H54 (cell line): Measurements from ENCODE around the gene COL8A2.
A peak's percentile ranks its signal among the peaks of the same experiment; 100 is the strongest.

Source experiments
- DNase-seq: peaks from one replicate; pipeline ENCODE4 v3.0.0; 2011; ENCODE audit warnings: low spot score, mixed read lengths; ENCODE audit not compliant: insufficient read length
- FAIRE-seq: peaks from 3 replicates; lab custom pipeline; 2011; peaks lifted over from hg19 to GRCh38; lab: Jason Lieb, UNC
- POLR2A ChIP-seq: IDR thresholded peaks from 2 replicates; pipeline ENCODE4 v1.6.1; 2011; ENCODE audit warnings: low read depth, mild to moderate bottlenecking, low read length

The COL8A2 gene

DNA sequence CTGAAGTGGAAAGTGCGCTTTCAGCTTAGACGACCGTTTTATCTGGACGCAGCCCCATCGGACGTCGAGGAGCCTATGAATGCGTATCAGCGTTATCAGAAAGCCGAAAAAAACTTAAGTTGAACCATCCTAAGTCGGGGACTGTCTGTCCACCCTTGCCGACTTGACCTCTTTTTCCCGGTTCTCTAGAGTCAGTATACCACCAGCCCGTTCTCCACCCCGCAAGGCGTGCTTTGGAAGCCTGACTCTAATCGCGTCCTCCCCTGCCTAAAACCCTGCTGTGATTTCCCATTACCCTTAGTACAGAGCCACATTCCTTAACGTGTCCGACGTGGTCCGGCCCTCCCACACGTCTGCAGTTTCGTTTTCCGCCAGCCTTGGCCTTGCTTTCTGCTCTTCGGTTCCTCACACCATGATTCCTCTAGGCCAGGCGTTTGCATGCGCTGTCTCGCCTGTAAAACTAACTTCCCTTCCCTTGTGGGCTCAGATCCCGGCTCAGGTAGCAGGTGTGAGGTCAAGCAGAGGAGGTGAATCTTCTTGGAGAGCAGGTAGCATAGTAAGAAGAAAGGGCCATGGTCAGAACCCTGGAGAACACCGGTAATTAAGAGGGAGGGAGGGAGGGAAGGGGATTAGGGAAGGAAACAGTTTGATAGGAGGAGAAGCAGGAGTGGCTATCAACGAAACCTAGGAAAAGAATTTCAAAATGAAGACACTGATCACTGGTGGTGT, 35.5 kb downstream of the COL8A2 start:
- FAIRE-seq = no peak
- 0 out of 2 replicates have a peak, but pooled peaks have one; percentile 17 for TF ChIP-seq POLR2A
- no peak for DNase-seq

DNA sequence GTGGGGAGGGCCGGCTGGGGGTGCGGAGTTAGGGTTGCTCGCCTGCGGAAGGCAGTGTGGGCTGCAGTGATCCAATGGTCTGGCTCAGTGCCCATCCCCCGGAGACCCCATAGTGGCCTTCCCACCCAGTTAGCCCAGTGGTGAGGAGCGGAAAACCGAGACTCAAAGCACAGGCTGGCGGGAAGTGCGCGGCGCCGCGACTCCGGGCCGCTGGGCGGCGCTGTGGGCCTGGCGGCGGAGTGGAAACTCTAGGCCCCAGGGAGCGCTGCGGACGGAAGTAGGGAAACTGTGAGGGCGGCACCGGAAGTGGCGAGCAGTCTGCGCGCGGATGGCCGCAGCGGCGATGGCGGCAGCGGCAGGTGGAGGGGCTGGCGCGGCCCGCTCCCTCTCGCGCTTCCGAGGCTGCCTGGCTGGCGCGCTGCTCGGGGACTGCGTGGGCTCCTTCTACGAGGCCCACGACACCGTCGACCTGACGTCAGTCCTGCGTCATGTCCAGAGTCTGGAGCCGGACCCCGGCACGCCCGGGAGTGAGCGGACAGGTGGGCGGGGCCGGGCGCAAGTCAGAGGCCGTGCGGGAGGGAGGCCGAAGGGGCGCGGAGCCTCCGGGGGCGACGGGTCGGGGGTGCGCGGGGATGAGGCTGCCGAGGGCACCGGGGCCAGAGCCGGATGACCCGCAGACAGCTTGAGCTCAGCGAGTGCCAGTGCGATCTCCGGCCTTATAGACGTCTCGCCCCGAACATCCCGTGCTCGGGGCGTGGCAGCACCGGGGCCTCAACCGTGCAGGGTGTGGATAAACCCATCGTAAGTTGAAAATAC, 36.2 kb downstream of the COL8A2 start, which contains the start of gene ADPRS:
Gene ADPRS, plus strand, starts transcription at position 316 of the 816 bp plus-strand sequence. Its CDS starts 13 bp downstream, at position 329.
- FAIRE-seq (no peak), DNase-seq (peak; percentile 92)
- peak; percentile 96 for TF ChIP-seq POLR2A

DNA sequence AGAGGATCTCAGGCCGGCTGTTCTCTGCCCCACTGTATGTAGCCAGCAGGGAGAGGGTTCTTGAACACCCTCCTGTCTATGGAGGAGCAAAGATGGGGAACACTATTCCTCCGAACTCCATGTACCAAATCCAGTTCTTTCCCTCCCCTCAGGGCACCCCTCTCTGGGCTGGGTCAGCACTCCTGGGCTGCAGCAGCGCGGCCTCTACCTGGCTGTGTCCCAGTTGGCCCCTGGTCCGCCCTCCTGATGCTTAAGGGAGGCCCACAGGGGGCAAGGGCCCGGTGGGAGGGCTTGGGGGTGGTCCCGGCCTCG, 36.8 kb downstream of the COL8A2 start:
- DNase-seq = no peak
- TF ChIP-seq POLR2A = no peak
- no peak for FAIRE-seq

DNA sequence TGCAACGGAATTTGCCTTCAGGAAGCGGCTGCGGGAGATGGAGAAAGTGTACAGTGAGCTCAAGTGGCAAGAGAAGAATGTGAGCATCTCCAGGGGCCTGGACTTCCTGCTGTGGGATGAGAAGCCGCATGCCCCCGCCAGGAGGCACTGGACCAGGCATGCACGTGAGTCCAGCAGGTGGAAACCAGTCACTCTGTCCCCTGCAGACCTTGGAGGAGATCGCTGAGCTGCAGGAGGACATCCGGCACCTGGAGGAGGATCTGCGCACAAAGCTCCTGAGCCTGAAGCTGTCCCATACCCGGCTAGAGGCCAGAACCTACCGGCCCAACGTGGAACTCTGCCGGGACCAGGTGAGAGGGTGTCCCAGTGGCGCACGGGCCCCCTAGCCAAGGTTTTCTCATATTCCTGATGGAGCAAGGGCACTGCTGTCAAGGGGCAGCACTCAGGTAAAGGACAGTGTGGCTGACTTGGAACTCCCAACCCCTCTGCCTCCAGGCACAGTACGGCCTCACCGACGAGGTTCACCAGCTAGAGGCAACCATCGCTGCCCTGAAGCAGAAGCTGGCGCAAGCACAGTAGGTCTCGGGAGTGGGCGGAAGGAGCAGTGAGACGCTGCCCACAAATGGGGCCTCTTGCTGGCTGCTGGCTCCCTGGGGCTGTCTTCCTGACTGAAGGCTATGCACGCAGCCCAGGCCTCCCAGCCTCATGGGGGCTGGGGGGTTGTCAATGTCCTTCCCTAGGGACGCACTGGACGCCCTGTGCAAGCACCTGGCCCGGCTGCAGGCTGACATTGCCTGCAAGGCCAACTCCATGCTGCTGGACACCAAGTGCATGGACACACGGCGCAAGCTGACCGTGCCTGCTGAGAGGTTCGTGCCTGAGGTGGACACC, 37.5 kb downstream of the COL8A2 start:
- TF ChIP-seq POLR2A = no peak
- no peak for DNase-seq
- FAIRE-seq = no peak

DNA sequence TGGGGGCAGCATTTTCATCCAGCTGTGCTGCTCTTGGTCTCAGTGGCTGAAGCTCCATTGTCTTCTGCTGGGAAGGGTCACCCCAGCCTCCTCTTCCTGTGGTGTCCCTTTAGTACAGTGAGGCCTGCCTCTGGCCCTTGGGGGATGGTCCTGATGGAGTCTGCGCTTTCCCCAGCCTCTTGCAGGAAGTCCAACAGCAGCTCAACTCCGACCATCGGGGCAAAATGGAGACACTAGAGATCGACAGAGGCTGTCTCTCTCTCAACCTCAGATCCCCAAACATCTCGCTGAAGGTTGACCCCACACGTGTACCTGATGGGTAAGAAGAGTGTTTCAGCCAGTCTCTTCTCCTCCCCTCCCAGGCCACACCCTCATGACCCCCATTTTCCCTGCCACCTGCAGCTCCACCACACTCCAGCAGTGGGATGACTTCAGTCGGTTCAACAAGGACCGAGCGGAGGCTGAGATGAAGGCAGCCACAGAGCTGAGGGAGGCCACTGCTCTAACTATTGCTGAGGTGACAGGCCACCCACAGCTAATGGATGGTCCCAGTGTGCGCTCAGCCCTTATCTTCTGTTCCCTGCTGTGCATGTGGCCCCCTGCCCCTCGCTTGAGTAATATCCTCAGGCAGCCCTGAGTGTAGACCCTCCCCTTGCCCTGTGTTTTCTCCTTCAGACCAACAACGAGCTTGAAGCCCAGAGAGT, 38.3 kb downstream of the COL8A2 start:
- no peak for FAIRE-seq

DNA sequence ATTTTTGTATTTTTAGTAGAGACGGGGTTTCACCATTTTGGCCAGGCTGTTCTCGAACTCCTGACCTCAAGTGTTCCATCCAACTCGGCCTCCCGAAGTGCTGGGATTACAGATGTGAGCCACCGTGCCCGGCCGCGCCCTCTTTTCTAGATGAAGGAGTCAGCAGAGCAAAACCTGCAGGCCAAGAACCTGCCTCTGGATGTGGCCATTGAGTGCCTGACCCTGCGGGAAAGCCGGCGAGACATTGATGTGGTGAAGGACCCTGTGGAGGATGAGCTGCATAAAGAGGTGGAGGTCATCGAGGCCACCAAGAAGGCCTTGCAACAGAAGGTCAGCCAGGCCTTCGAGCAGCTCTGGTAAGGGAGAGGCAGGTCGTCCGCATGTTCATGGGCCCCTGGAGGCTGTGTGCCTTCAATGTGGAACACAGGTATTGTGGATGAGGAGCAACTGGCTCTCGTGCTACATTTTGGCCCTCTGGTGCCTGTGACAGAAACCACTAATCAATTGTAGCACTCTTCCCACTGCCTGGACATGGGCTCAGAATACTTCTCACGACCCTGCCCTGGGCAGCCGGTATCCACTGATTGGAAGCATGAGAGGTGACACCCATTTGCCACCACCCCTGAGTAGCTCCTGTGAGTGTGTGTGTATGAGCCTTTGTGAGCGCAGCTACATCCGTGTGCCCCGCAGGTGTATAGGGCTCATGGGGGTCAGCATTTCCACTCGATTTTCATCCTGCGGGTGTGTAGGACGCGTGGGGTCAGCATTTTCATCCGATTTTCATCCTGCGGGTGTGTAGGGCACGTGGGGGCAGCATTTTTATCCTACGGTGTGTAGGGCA, 39.1 kb downstream of the COL8A2 start:
- TF ChIP-seq POLR2A = no peak
- DNase-seq (no peak), FAIRE-seq (no peak)

More for the DNA sequence above, 38.3 kb downstream of the COL8A2 start:
- no peak for DNase-seq
- TF ChIP-seq POLR2A = no peak

DNA sequence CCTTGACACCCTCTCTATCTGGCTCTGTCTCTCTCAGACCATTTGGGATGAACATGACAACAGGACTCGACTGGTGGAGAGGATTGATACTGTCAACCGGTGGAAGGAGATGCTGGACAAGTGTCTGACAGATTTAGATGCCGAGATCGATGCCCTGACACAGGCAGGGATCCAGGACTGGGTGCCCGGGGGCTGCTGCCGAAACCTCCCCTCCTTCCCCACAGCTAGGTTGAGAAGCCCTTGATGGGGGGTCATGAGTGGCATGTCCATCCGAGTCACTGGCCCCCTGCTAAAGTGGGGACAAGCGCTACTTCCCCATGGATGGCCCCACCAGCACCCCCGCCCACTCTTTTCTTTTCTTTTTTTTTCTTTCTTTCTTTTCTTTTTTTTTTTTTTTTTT, 39.9 kb downstream of the COL8A2 start:
- TF ChIP-seq POLR2A = no peak
- FAIRE-seq (no peak), DNase-seq (no peak)

DNA sequence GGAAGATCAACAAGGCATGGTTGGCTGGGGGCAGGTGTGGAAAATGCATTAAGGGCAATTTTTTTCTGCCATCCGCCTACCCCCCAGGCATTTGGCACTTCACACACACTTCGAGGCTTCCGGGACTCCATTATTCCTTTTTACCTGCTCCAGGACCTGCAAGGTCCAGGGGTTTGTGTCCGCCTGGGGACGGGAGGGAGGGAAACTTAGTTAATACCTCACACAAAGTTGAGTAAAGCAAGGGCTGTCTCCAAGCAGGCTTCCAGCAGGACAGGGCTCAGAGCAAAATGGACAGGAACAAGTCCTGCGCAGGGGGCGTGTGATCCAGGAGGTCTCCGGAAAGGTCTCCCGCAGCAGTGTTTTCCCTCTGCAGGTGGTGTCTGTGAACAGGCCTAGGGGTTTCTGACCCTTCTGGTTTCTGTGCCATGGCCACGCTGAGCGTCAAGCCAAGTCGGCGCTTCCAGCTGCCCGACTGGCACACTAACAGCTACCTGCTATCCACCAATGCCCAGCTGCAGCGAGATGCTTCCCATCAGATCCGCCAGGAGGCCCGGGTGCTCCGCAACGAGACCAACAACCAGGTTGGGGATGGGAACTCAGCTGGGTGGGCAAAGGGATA, 40.4 kb downstream of the COL8A2 start:
- DNase-seq (no peak), FAIRE-seq (no peak)
- TF ChIP-seq POLR2A = no peak

DNA sequence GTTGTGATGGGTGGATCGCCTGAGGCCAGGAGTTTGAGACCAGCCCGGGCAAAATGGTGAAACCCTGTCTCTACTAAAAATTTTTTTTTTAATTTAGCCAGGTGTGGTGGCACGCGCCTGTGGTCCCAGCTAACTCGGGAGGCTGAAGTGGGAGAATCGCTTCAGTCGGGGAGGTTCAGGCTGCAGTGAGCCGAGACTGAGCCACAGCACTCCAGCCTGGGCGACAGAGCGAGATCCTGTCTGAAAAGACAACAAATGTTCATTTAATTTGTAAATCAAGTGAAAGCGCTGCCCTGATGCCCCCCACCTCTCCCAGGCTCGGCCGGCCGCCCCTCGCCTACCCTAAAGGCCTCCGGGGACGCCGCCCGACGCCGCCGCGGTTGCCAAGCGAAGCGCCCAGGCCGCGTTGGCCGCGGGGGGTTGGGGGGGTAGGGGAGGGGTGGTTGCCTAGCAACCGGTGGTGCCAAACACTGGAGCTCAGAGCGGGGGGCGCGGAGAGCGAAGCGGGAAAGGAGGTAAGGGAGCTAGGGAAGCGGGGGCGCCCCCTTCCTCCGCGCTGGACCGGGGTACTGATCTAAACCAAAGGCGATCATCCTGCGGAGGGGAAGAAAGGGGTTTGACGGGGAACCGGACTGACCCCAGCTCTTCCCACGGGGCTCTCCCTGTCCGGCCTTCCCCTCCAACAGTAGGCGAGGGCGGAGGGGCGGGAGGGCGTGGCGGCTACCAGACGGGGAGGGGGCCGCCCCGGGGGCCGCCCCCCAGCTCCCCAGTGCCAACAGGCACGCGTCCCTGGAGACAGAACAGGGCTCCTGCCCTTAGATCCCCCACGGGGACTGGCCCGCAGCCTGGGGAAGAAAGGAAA, 41.2 kb downstream of the COL8A2 start, which contains the start of gene TEKT2:
Gene TEKT2, plus strand, starts transcription at position 460 of the 862 bp plus-strand sequence. CDS start 828 bp downstream, outside the sequence.
- FAIRE-seq (no peak), DNase-seq (no peak)
- no peak for TF ChIP-seq POLR2A

DNA sequence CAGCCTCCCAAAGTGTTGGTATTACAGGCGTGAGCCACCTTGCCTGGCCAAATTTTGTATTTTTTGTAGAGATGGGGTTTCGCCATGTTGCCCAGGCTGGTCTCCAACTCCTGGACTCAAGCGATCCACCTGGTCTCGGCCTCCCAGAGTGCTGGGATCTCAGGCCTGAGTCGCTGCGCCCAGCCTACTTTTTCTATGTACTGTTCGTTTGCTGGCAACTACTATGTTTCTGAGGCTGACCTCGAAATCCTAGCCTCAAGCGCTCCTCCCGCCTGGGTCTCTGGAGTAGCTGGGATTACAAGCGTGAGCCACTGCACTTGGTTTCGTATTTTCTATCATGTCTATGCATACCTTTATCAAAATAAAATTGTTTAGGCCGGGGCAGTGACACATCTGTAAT, 41.8 kb downstream of the COL8A2 start:
- TF ChIP-seq POLR2A = no peak
- no peak for DNase-seq
- no peak for FAIRE-seq

DNA sequence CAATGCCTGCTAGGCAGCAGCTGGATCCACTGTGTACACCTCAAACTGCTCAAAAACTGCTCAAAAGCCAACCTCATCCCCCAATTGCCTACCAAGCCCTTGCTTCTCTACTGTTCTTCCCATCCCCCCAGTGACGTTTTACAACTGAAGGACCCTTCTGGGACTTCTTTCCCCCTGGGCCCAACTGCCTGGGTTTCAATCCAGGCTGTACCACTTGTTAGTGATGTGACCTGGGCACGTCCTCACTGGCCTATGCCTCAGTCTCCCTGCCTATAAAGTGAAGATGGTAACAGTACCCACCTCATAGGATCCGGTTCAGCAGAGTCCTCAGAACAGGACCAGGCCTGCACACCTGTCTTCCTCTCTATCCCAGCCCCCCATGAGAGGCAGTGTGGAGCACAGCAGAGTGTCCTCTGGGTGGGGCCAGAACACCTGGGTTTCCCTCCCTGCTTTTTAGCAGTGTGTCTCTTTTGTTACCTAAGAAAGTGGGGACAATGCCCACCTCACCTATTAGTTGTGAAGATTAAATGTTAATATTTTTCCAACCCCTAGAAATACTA, 43.0 kb downstream of the COL8A2 start:
- FAIRE-seq (no peak), DNase-seq (no peak)
- TF ChIP-seq POLR2A = no peak
